ENCODE measurements around the gene BUB1.
"Not testable (repeated sequence)": the region's sequence is repeated elsewhere in the genome, so short reads cannot be mapped to it uniquely, and the experiment has no call there.

Gene BUB1

DNA sequence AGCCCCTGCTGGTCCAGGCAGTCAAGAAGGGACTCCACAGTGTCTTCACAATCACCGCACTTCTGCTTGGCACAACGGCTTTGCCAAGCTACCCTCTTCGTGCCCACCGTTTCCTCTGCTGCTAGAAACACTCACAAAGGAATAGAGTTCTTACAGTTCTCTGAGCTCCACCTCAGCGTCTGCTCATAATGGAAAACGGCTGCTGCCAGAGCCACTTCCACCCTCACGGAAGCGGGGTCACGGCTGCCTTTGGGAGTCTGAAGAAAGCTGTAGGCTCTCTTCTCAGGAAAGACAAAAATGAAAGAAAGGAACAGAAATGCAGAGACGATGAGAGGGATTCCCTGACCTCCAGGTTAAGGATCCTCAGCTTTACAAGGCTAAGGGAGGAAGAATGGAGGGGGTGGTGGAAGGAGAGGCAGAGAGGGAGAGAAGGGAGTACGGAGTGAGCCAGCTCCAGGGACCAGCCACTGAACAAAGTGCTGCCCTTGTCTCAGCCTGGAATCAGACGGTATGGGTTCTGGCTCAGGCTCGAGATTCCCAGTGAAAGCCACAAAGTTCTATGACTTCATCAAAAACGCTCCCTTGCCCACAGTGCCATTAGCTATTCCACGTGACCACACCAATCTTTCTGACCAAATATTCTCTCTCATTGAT is 88.1 kb downstream of the BUB1 start:
- DNase-seq, result not testable (repeated sequence)

GRCh38 chr2:110588520-110588919 is 89.3 kb downstream of the BUB1 start:
- not testable (repeated sequence) for DNase-seq

Data from NCI-H1092 (cell line).